Vagina (tissue), 2 donors: Measurements from ENCODE around the gene PARM1. TPM values are rescaled to one million over a fixed set of nuclear protein-coding genes. Genes with fewer than 3 reads are reported as not detected.

Source experiments
- DNase-seq, 2 donors: peaks; one replicate each; pipeline ENCODE4 v3.0.0-alpha.2; 2017; ENCODE audit errors: extremely low spot score in 2 of 2
- H3K27ac ChIP-seq: fragments of 200-600 bp; sonication (generic); one replicate; pipeline ENCODE4 v1.5.1; 2019
- H3K27me3 ChIP-seq: fragments of 200-600 bp; sonication (generic); one replicate; pipeline ENCODE4 v1.5.1; 2019
- H3K36me3 ChIP-seq, 2 donors: fragments of 200-600 bp; sonication (generic); one replicate each; pipeline ENCODE4 v1.5.1; 2017 to 2019
- H3K4me1 ChIP-seq: fragments of 200-600 bp; sonication (generic); one replicate; pipeline ENCODE4 v1.5.1; 2019
- H3K4me3 ChIP-seq, 2 donors: fragments of 200-600 bp; sonication (generic); 1 replicate in 1 of 2; 2 replicates in 1 of 2; pipeline ENCODE4 v1.5.1; 2016 to 2019
- H3K9me3 ChIP-seq: fragments of 200-600 bp; sonication (generic); one replicate; pipeline ENCODE4 v1.5.1; 2019
- CTCF ChIP-seq, 3 experiments: fragments of 450-650 bp in 2 of 3; fragments of 200-600 bp in 1 of 3; sonication (generic) in 1 of 3; IDR thresholded peaks; one replicate each; pipeline ENCODE4 v1.5.1; 2017 to 2019; ENCODE audit warnings: antibody characterized with exemption in 3 of 3, mild to moderate bottlenecking in 2 of 3, moderate library complexity in 2 of 3
- POLR2A ChIP-seq, 2 donors: fragments of 450-650 bp; IDR thresholded peaks; one replicate each; pipeline ENCODE4 v1.6.1; 2017; ENCODE audit warnings: antibody characterized with exemption in 2 of 2, mild to moderate bottlenecking in 2 of 2, moderate library complexity in 2 of 2
- POLR2AphosphoS5 ChIP-seq, 2 donors: sonication (generic); formaldehyde crosslinking; IDR thresholded peaks; one replicate each; pipeline ENCODE4 v1.9.0; 2017; ENCODE audit warnings: antibody characterized with exemption in 2 of 2, mild to moderate bottlenecking in 2 of 2, low read depth in 1 of 2; ENCODE audit not compliant: insufficient read depth in 1 of 2
- intact Hi-C: fragments of 100-400 bp; cut with DNase I; formaldehyde crosslinking; loops from one replicate; pipeline ENCODE4 v1.15.1; 2023
- total RNA-seq: library from RNA; depleted of rRNA; stranded (reverse); fragments of >200 nt; gene quantifications from one replicate; pipeline ENCODE4 v1.2.3, GENCODE V29; 2016

PARM1 gene
- total RNA-seq, 1 donor from 2014 or later: 26.3 TPM

GRCh38 chr4:74950882-74951281, 18.0 kb downstream of the PARM1 start:
- H3K4me1 ChIP-seq: no peaks in the 10 kb centered on the region

GRCh38 chr4:74953647-74954046, 20.7 kb downstream of the PARM1 start:
- Histone ChIP-seq H3K9me3 (no peaks in the 10 kb centered on the region), H3K27ac (no peak overlapping the region), H3K36me3 (no peaks in the 10 kb centered on the region), H3K27me3 (no peaks in the 10 kb centered on the region), H3K4me3 (no peak overlapping the region), H3K4me1 (peaks cover 8% of the 10 kb centered on the region)
- no peak for DNase-seq
- intact Hi-C loops: no loop called here
- TF ChIP-seq POLR2AphosphoS5 (IDR thresholded peaks at IDR 0.05; ENCODE audit: insufficient read depth in 1 of 2, low read depth in 1 of 2): no peak
- TF ChIP-seq POLR2A (IDR thresholded peaks at IDR 0.05): no peak
- no peak for TF ChIP-seq CTCF (IDR thresholded peaks at IDR 0.05)

More at GRCh38 chr4:74950882-74951281, 18.0 kb downstream of the PARM1 start:
- H3K27me3 ChIP-seq: no peaks in the 10 kb centered on the region
- no peak for DNase-seq
- intact Hi-C loops: no loop called here
- no peaks in the 10 kb centered on the region for H3K36me3 ChIP-seq
- no peak overlapping the region for H3K27ac ChIP-seq
- no peak overlapping the region for H3K4me3 ChIP-seq
- H3K9me3 ChIP-seq: no peaks in the 10 kb centered on the region
- TF ChIP-seq POLR2AphosphoS5 (IDR thresholded peaks at IDR 0.05; ENCODE audit: insufficient read depth in 1 of 2, low read depth in 1 of 2): no peak
- no peak for TF ChIP-seq POLR2A (IDR thresholded peaks at IDR 0.05)
- no peak for TF ChIP-seq CTCF (IDR thresholded peaks at IDR 0.05)

DNA sequence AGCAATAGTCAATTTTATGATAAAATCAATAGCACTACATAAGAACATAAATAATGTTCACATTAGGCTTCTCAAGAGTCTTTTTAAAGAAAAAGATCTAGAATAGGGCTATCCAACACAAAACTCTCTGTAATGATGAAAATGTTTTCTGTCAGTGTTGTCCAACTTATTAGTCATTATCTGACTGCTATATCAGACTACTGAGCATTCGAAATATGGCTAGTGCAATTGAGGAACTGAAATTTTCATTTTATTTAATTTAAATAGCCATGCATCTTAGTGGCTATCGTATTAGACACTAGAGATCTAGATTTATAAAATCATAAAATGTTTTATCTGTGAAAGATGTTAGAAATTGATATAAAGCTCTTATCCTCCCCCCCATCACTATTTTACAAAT, 26.0 kb downstream of the PARM1 start:
- H3K27ac ChIP-seq: no peak overlapping the region
- intact Hi-C loops: no loop called here
- no peak for TF ChIP-seq POLR2A (IDR thresholded peaks at IDR 0.05)
- TF ChIP-seq POLR2AphosphoS5 (IDR thresholded peaks at IDR 0.05; ENCODE audit: insufficient read depth in 1 of 2, low read depth in 1 of 2): no peak
- TF ChIP-seq CTCF (IDR thresholded peaks at IDR 0.05): no peak
- no peaks in the 10 kb centered on the region for H3K27me3 ChIP-seq
- peaks cover 8% of the 10 kb centered on the region for H3K4me1 ChIP-seq
- DNase-seq: no peak
- no peak overlapping the region for H3K4me3 ChIP-seq
- H3K36me3 ChIP-seq: no peaks in the 10 kb centered on the region
- H3K9me3 ChIP-seq: no peaks in the 10 kb centered on the region

DNA sequence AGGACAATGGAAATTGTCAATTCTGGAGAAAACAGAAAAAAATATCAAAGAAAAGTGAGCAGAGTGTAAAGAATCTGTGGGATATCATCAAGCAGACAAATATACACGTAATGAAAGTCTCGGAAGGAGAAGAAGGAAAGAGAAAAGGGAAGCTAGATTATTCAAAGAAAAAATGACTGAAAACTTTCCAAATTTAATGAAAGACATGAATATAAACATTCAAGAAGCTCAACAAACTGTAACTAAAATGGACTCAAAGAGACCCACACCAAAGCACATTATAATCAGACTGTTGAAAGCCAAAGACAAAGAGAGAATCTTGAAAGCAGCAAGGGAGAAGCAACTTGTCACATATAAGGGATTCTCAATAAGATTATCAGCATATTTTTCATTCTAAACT, 28.3 kb downstream of the PARM1 start:
- H3K36me3 ChIP-seq: no peaks in the 10 kb centered on the region
- H3K27me3 ChIP-seq: no peaks in the 10 kb centered on the region
- no peak overlapping the region for H3K27ac ChIP-seq
- TF ChIP-seq POLR2AphosphoS5 (IDR thresholded peaks at IDR 0.05; ENCODE audit: insufficient read depth in 1 of 2, low read depth in 1 of 2) (no peak), CTCF (IDR thresholded peaks at IDR 0.05) (no peak), POLR2A (IDR thresholded peaks at IDR 0.05) (no peak)
- H3K9me3 ChIP-seq: no peaks in the 10 kb centered on the region
- DNase-seq: no peak
- intact Hi-C loops: no loop called here
- peaks cover 15% of the 10 kb centered on the region for H3K4me1 ChIP-seq
- no peak overlapping the region for H3K4me3 ChIP-seq

GRCh38 chr4:74962584-74962983, 29.7 kb downstream of the PARM1 start:
- intact Hi-C loops: no loop called here
- no peak overlapping the region for H3K27ac ChIP-seq
- peaks cover 13% of the 10 kb centered on the region for H3K4me1 ChIP-seq
- no peak overlapping the region for H3K4me3 ChIP-seq
- DNase-seq: no peak
- no peaks in the 10 kb centered on the region for H3K9me3 ChIP-seq
- no peaks in the 10 kb centered on the region for H3K36me3 ChIP-seq
- H3K27me3 ChIP-seq: no peaks in the 10 kb centered on the region
- TF ChIP-seq POLR2AphosphoS5 (IDR thresholded peaks at IDR 0.05; ENCODE audit: insufficient read depth in 1 of 2, low read depth in 1 of 2): no peak
